Activated naive CD4-positive, alpha-beta T cell treated with anti-CD3 and anti-CD28 coated beads, Interleukin-2, amount 50 U/mL, for 72 hours (primary cell): ENCODE data around the gene ATP7A. TPM values are rescaled to one million over a fixed set of nuclear protein-coding genes. Genes with fewer than 3 reads are reported as not detected.
"Not testable (repeated sequence)": the region's sequence is repeated elsewhere in the genome, so short reads cannot be mapped to it uniquely, and the experiment has no call there.

Source experiments
- ATAC-seq, 2 donors: fragments of 150-1000 bp; cut with Tn5 transposase; 2 replicates each; pipeline ENCODE4 v1.10.0; 2021; ENCODE audit warnings: mild to moderate bottlenecking in 2 of 2, moderate library complexity in 2 of 2
- DNase-seq, 2 donors: peaks; one replicate each; pipeline ENCODE4 v3.0.0; 2021 to 2022; ENCODE audit warnings: low spot score in 2 of 2
- H3K27ac Mint-ChIP-seq, 2 donors: one replicate each; pipeline ENCODE4 v1.8.0; 2022; ENCODE audit warnings: mild to moderate bottlenecking in 2 of 2, mixed read lengths in 2 of 2
- H3K36me3 Mint-ChIP-seq, 2 donors: one replicate each; pipeline ENCODE4 v1.8.0; 2022; ENCODE audit warnings: mixed read lengths in 2 of 2
- H3K9me3 Mint-ChIP-seq, 2 donors: one replicate each; pipeline ENCODE4 v1.8.0; 2022; ENCODE audit warnings: mixed read lengths in 2 of 2
- total RNA-seq, 2 donors: library from RNA; stranded (reverse); gene quantifications; one replicate each; pipeline ENCODE4 v1.2.3, GENCODE V29; 2022

ATP7A gene
- total RNA-seq, 2 donors from 2014 or later: 8.1 to 14.7 TPM

DNA sequence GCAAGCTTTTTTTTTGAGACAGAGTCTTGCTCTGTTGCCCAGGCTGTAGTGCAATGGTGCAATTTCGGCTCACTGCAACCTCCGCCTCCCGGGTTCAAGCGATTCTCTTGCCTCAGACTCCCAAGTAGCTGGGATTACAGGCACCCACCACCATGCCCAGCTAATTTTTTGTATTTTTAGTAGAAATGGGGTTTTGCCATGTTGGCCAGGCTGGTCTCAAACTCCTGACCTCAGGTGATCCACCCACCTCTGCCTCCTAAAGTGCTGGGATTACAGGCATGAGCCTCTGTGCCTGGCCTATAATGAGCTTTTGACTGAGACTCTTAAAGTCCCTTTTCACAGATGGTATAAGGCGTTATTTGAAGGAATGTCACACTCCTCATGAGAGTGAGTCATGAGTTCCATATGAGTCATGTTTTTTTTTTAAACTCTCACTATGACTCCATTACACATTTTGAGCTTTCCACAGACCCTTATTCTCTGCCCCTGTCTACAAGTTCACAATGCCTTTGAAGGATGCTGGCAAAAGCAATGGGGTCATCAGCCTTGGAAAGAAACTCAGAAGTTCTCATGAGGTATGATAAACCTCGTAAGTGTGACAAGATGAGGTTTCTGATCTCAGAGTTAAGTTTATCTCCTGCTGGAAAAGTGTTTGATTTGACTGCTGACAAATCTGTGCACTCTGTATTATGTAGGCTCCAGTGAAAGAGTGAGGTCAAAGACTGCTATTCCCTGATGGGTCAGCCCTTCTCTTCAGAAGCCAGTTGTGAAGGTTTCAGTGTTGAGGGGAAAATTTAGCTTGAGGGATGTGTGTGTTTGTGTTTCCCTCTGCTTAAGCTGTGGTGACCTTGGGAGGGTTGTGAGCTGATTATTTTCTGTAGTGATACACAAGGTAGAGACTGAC, 154.5 kb downstream of the ATP7A start:
- DNase-seq (peak in 1 of 2 donors; percentile 12), ATAC-seq (peak; percentile 90 to 93)

GRCh38 chrX:78066110-78066509, 155.6 kb downstream of the ATP7A start:
- DNase-seq (no peak), ATAC-seq (no peak)
- Mint-ChIP-seq H3K27ac (no peak overlapping the region), H3K36me3 (no peaks in the 10 kb centered on the region), H3K9me3 (no peaks in the 10 kb centered on the region)

More for the DNA sequence above, 154.5 kb downstream of the ATP7A start:
- H3K36me3 Mint-ChIP-seq, H3K9me3 Mint-ChIP-seq: not testable (repeated sequence)
- H3K27ac Mint-ChIP-seq: peak overlapping the region; percentile 73 to 93

GRCh38 chrX:78071331-78071730, 160.8 kb downstream of the ATP7A start:
- H3K36me3 Mint-ChIP-seq: peaks cover 8 to 9% of the 10 kb centered on the region in 2 donors

DNA sequence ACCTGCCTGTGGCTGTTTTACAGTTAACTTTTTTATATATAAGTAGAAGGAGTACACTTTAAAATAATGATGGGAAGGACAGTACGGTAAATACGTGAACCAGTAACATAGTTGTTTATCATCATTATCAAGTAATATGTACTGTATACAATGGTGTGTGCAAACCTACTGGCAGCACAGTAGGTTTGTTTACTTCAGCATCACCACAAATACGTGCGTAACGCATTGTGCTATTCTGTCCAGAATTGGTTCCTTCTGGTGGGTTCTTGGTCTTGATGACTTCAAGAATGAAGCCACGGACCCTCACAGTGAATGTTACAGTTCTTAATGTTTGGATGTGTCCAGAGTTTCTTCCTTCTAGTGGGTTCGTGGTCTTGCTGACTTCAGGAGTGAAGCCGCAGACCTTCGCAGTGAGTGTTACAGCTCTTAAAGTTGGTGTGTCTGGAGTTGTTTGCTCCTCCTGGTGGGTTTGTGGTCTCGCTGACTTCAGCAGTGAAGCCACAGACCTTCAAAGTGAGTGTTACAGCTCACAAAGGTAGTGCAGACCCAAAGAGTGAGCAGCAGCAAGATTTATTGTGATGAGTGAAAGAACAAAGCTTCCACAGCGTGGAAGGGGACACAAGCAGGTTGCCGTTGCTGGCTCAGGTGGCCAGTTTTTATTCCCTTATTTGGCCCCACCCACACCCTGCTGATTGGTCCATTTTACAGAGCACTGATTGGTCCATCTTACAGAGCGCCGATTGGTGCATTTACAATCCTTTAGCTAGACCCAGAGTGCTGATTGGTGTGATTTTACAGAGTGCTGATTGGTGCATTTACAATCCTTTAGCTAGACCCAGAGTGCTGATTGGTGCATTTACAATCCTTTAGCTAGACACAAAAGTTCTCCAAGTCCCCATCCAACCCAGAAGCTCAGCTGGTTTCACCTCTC, 162.9 kb downstream of the ATP7A start:
- DNase-seq: peak; percentile 4 to 59
- ATAC-seq: peak; percentile 46 to 57
- peaks cover 8 to 15% of the 10 kb centered on the region in 2 donors for H3K36me3 Mint-ChIP-seq
- H3K27ac Mint-ChIP-seq, H3K9me3 Mint-ChIP-seq: not testable (repeated sequence)

More at GRCh38 chrX:78071331-78071730, 160.8 kb downstream of the ATP7A start:
- no peak for DNase-seq
- no peak for ATAC-seq
- Mint-ChIP-seq H3K9me3 (peaks cover 5 to 8% of the 10 kb centered on the region in 2 donors), H3K27ac (no peak overlapping the region)

DNA sequence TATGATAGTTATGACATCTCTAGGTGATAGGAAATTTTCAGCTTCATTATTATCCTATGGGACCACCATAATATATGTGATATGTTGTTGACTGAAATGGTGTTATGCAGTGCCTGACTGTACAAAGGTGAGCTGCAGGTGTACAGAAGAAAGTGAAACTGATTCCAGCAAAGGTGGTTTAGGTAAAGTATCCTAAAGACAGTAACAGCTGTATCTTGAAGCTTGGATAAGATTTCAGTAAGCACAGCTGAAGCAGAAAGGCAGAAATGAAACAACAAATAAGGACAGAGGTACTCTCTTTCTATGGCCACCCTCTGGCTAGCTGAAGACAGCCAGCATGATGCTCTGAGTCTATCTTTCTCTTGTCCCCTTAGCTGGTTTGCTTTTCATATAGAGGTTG, 163.6 kb downstream of the ATP7A start:
- H3K36me3 Mint-ChIP-seq: peaks cover 8 to 15% of the 10 kb centered on the region in 2 donors
- ATAC-seq (no peak), DNase-seq (no peak)
- no peak overlapping the region for H3K27ac Mint-ChIP-seq
- peaks cover 5 to 8% of the 10 kb centered on the region in 2 donors for H3K9me3 Mint-ChIP-seq

DNA sequence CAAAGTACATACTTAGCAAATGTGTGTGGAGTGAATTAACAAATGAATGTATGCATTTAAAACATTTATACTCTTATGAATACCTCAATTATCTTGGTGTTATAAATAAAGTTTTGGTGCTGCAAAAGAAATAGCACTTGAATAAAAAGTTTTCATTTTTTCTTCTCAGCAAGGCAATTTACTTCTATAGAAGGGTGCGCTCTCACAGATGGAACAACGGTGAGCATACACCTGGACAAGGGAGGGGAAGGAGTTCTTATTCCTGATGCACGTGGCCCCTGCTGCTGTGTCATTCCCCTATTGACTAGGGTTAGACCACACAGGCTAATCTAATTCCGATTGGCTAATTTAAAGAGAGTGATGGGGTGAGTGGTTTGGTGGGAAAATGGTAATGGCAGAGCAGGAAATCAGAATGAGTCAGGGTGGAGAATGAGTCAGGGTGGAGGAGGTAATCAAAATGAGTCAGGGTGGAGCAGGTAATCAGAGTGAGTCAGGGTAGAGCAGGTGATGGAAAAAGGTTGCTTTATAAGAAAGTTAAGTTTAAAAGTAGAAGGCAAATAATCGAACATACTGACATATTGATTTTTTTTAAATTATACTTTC, 165.4 kb downstream of the ATP7A start:
- peaks cover 5 to 8% of the 10 kb centered on the region in 2 donors for H3K9me3 Mint-ChIP-seq
- DNase-seq (peak; percentile 9 to 55), ATAC-seq (peak; percentile 87 to 88)
- peak overlapping the region; percentile 79 to 89 for H3K27ac Mint-ChIP-seq
- peaks cover 8 to 15% of the 10 kb centered on the region in 2 donors for H3K36me3 Mint-ChIP-seq

DNA sequence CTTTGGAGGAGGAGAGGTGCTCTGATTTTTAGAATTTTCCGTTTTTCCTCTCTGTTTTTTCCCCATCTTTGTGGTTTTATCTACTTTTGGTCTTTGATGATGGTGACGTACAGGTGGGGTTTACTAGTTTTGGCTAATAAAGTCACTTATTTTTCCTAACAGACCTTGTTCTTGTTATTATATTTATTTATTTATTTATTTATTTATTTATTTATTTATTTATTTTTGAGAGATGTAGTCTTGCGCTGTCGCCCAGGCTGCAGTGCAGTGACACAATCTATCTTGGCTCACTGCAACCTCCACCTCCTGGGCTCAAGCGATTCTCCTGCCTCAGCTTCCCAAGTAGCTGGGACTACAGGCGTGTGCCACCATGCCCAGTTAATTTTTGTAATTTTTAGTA, 170.9 kb downstream of the ATP7A start:
- H3K9me3 Mint-ChIP-seq, DNase-seq, ATAC-seq, H3K27ac Mint-ChIP-seq, H3K36me3 Mint-ChIP-seq: not testable (repeated sequence)

DNA sequence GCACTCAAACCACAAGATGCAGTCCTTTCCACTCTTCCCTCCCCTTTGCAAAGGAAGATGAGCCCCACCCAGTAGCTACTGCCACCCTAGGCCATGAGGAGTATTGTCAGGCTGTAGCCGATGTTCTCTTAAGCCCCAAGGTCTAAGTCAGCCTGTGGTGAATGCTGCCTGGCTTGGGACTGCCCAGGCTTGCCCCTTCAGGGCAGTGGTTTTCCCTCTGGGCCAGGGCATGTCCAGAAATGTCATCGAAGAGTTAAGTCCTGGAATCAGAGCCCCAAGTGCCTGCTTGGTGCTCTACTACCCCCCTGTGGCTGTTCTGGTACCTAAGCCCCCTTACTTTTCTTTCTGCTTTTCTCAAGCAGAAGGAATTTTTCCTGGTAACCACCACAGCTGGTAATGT, 181.8 kb downstream of the ATP7A start:
- ATAC-seq (peak; percentile 56 to 92), DNase-seq (peak in 1 of 2 donors; percentile 54)
- Mint-ChIP-seq H3K9me3 (peaks cover 4 to 5% of the 10 kb centered on the region in 2 donors), H3K27ac (no peak overlapping the region), H3K36me3 (no peaks in the 10 kb centered on the region)

DNA sequence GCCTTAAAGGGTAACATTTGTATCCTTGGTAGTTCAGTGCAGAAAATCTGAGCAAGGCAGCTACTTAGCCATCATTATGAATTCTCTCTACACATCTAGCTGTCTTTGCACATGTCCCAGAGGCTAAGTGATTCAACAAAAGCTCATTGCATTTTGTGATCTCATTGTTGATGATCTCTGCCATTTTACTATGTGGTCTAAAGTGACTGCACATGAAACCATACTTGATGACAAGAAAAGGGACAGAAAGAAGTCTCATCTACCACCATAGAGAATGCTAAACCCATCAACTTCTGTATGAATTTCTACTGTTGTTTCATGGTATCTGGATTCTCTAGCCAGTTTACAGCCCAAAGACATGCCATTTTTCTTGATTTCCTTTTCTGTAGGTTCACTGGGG, 187.6 kb downstream of the ATP7A start:
- H3K27ac Mint-ChIP-seq: no peak overlapping the region
- peaks cover 6 to 10% of the 10 kb centered on the region in 2 donors for H3K9me3 Mint-ChIP-seq
- H3K36me3 Mint-ChIP-seq: peaks cover 6 to 7% of the 10 kb centered on the region in 2 donors
- peak in 1 of 2 donors; percentile 46 for ATAC-seq
- no peak for DNase-seq

Other genes with a start within 250 kb of the ATP7A start
- gene ATRX, start 124.5 kb upstream of the ATP7A start, total RNA-seq: 10 to 100 TPM; 57.6 to 85.6 TPM
- gene MAGT1, start 15.3 kb upstream of the ATP7A start, total RNA-seq: 10 to 100 TPM; 26.5 to 39.5 TPM
- 100 to 1,000 TPM; 269 to 284 TPM for gene COX7B, start 11.2 kb upstream of the ATP7A start, total RNA-seq
- under 1 TPM in 1 of 2 donors, not detected in 1; 0.53 TPM for gene PGAM4, start 58.9 kb downstream of the ATP7A start, total RNA-seq
- gene PGK1, start 193.6 kb downstream of the ATP7A start, total RNA-seq: 1,000 to 10,000 TPM in 1 of 2 donors, 100 to 1,000 TPM in 1; 472 to 1,846 TPM
- gene TAF9B, start 229.0 kb downstream of the ATP7A start, total RNA-seq: 10 to 100 TPM; 16.9 to 32.3 TPM